Measurements from ENCODE around the gene PLAAT3. TPM values are rescaled to one million over a fixed set of nuclear protein-coding genes. Genes with fewer than 3 reads are reported as not detected.
A peak's percentile ranks its signal among the peaks of the same experiment; 100 is the strongest.
"Not testable (repeated sequence)": the region's sequence is repeated elsewhere in the genome, so short reads cannot be mapped to it uniquely, and the experiment has no call there.

PLAAT3 gene
- 1 to 10 TPM; 5.9 to 6.6 TPM for total RNA-seq
- long read RNA-seq, transcript PLA2G16-201 (4 exons, 2,594 nt): major isoform, 7 of 11 reads
- long read RNA-seq, partial matches to known transcripts: 0 of 11 reads
- long read RNA-seq, other reads (novel, unspliced or antisense): 0 of 11 reads

- intact Hi-C loops (cut with DNase I, micrococcal nuclease): no loop called here
- peak; percentile 67 for ATAC-seq
- DNase-seq: peak; percentile 50 to 64
Observed at GRCh38 chr11:63614136-63614671, at the start of gene PLAAT3. PLAAT3 (minus strand) TSS chr11:63614433; CDS start chr11:63614014, 419 bp downstream.

- intact Hi-C loops (cut with DNase I, micrococcal nuclease): loop anchor here in 1 of 2 donors (10.0 kb wide), 1 partner anchor 81 kb away; no protein-coding TSS in a partner anchor
- ATAC-seq: no peak
- no peak for DNase-seq
Observed at GRCh38 chr11:63663809-63664208, 49.6 kb upstream of the PLAAT3 start.

- no peak for DNase-seq
- intact Hi-C loops (cut with DNase I, micrococcal nuclease): loop anchor here in 1 of 2 donors (10.0 kb wide), 1 partner anchor 84 kb away; no protein-coding TSS in a partner anchor
- no peak for ATAC-seq
Observed at GRCh38 chr11:63660972-63661371, 46.7 kb upstream of the PLAAT3 start.

GRCh38 chr11:63652671-63653070, 38.4 kb upstream of the PLAAT3 start:
- DNase-seq: no peak
- ATAC-seq: no peak
- intact Hi-C loops (cut with DNase I, micrococcal nuclease): no loop called here

GRCh38 chr11:63643205-63643604, 29.0 kb upstream of the PLAAT3 start:
- intact Hi-C loops (cut with DNase I, micrococcal nuclease): loop anchor here in 1 of 2 donors (10.0 kb wide), 1 partner anchor 92 kb away; no protein-coding TSS in a partner anchor
- DNase-seq (no peak), ATAC-seq (no peak)

GRCh38 chr11:63641727-63642126, 27.5 kb upstream of the PLAAT3 start:
- DNase-seq (no peak), ATAC-seq (peak; percentile 38)
- intact Hi-C loops (cut with DNase I, micrococcal nuclease): loop anchor here in 1 of 2 donors (10.0 kb wide), 1 partner anchor 93 kb away; no protein-coding TSS in a partner anchor

GRCh38 chr11:63639199-63639832, 25.1 kb upstream of the PLAAT3 start:
- DNase-seq: no peak
- no peak for ATAC-seq
- intact Hi-C loops (cut with DNase I, micrococcal nuclease): no loop called here

GRCh38 chr11:63638436-63638835, 24.2 kb upstream of the PLAAT3 start:
- DNase-seq; intact Hi-C loops (cut with DNase I, micrococcal nuclease); ATAC-seq: not testable (repeated sequence)

GRCh38 chr11:63635762-63636465, 21.7 kb upstream of the PLAAT3 start:
- intact Hi-C loops (cut with DNase I, micrococcal nuclease): no loop called here
- ATAC-seq (peak; percentile 88), DNase-seq (peak; percentile 41 to 55)

GRCh38 chr11:63629426-63629825, 15.2 kb upstream of the PLAAT3 start:
- no peak for DNase-seq
- intact Hi-C loops (cut with DNase I, micrococcal nuclease): no loop called here

GRCh38 chr11:63623513-63624140, 9.4 kb upstream of the PLAAT3 start:
- ATAC-seq (peak; percentile 13), DNase-seq (no peak)
- intact Hi-C loops (cut with DNase I, micrococcal nuclease): no loop called here

More at GRCh38 chr11:63629426-63629825, 15.2 kb upstream of the PLAAT3 start:
- no peak for ATAC-seq

- no peak for ATAC-seq
Observed at GRCh38 chr11:63622323-63622722, 8.1 kb upstream of the PLAAT3 start.

GRCh38 chr11:63621071-63621470, 6.8 kb upstream of the PLAAT3 start:
- no peak for DNase-seq

More at GRCh38 chr11:63622323-63622722, 8.1 kb upstream of the PLAAT3 start:
- no peak for DNase-seq
- intact Hi-C loops (cut with DNase I, micrococcal nuclease): no loop called here

GRCh38 chr11:63619967-63620366, 5.7 kb upstream of the PLAAT3 start:
- intact Hi-C loops (cut with DNase I, micrococcal nuclease): no loop called here
- ATAC-seq (peak; percentile 40), DNase-seq (no peak)

More at GRCh38 chr11:63621071-63621470, 6.8 kb upstream of the PLAAT3 start:
- intact Hi-C loops (cut with DNase I, micrococcal nuclease): no loop called here
- ATAC-seq: no peak

- DNase-seq; intact Hi-C loops (cut with DNase I, micrococcal nuclease): not testable (repeated sequence)
Observed at GRCh38 chr11:63617686-63618085, 3.5 kb upstream of the PLAAT3 start.

GRCh38 chr11:63616953-63617352, 2.7 kb upstream of the PLAAT3 start:
- DNase-seq: no peak
- intact Hi-C loops (cut with DNase I, micrococcal nuclease): no loop called here
- no peak for ATAC-seq

More at GRCh38 chr11:63617686-63618085, 3.5 kb upstream of the PLAAT3 start:
- ATAC-seq: not testable (repeated sequence)

- DNase-seq: peak; percentile 47 to 48
- intact Hi-C loops (cut with DNase I, micrococcal nuclease): no loop called here
Observed at GRCh38 chr11:63613517-63614135, 607 bp downstream of the PLAAT3 start.

GRCh38 chr11:63612181-63612580, 2.1 kb downstream of the PLAAT3 start:
- ATAC-seq (no peak), DNase-seq (no peak)
- intact Hi-C loops (cut with DNase I, micrococcal nuclease): no loop called here

More at GRCh38 chr11:63613517-63614135, 607 bp downstream of the PLAAT3 start:
- peak; percentile 20 for ATAC-seq

Data from left colon (tissue), 2 donors.